Upper lobe of left lung (tissue), 6 donors: ENCODE data around the gene EDN2. TPM values are rescaled to one million over a fixed set of nuclear protein-coding genes. Genes with fewer than 3 reads are reported as not detected.

Experiments used
- ATAC-seq, 2 donors: fragments of 200-7000 bp; cut with Tn5 transposase; one replicate each; pipeline ENCODE4 v1.9.1; 2022; ENCODE audit warnings: mild to moderate bottlenecking in 2 of 2, moderate library complexity in 2 of 2; ENCODE audit not compliant: low FRiP score in 2 of 2
- DNase-seq, 2 donors: peaks; one replicate each; pipeline ENCODE4 v3.0.0-alpha.2; 2019 to 2020
- H3K27ac ChIP-seq, 4 donors: fragments of 200-600 bp; sonication (generic); one replicate each; pipeline ENCODE4 v1.5.1; 2016 to 2019
- H3K27me3 ChIP-seq, 4 donors: fragments of 200-600 bp; sonication (generic); one replicate each; pipeline ENCODE4 v1.5.1; 2017 to 2019
- H3K36me3 ChIP-seq, 4 donors: fragments of 200-600 bp; sonication (generic); one replicate each; pipeline ENCODE4 v1.5.1; 2016 to 2019
- H3K4me1 ChIP-seq, 4 donors: fragments of 200-600 bp; sonication (generic); one replicate each; pipeline ENCODE4 v1.5.1; 2018 to 2019
- H3K4me3 ChIP-seq, 4 donors: fragments of 200-600 bp; sonication (generic); one replicate each; pipeline ENCODE4 v1.5.1; 2017 to 2019; ENCODE audit warnings: mild to moderate bottlenecking in 2 of 4, moderate library complexity in 1 of 4
- H3K9me3 ChIP-seq, 4 donors: fragments of 200-600 bp; sonication (generic); one replicate each; pipeline ENCODE4 v1.5.1; 2018 to 2019
- CTCF ChIP-seq, 6 experiments: fragments of 450-650 bp in 4 of 6; fragments of 200-600 bp in 2 of 6; sonication (generic) in 2 of 6; IDR thresholded peaks; one replicate each; pipeline ENCODE4 v1.5.1; 2016 to 2019; ENCODE audit warnings: antibody characterized with exemption in 6 of 6
- EP300 ChIP-seq, 4 donors: sonication (generic); formaldehyde crosslinking; IDR thresholded peaks; one replicate each; pipeline ENCODE4 v1.5.1; 2017; ENCODE audit warnings: antibody characterized with exemption in 4 of 4, control low read depth in 2 of 4
- POLR2A ChIP-seq, 4 donors: fragments of 450-650 bp; IDR thresholded peaks; one replicate each; pipeline ENCODE4 v1.5.1; 2016 to 2017; ENCODE audit warnings: antibody characterized with exemption in 4 of 4, mild to moderate bottlenecking in 2 of 4
- POLR2AphosphoS5 ChIP-seq, 2 donors: sonication (generic); formaldehyde crosslinking; IDR thresholded peaks; one replicate each; pipeline ENCODE4 v1.5.1; 2017; ENCODE audit warnings: antibody characterized with exemption in 2 of 2
- WGBS, 2 donors: methylation state at CpG; one replicate each; pipeline ENCODE4 v1.1.5; 2017 to 2018; 5-methylcytosine and 5-hydroxymethylcytosine counted together
- total RNA-seq, 6 donors: library from RNA; depleted of rRNA in 4 of 6; stranded (reverse); fragments of >200 nt in 4 of 6; gene quantifications; one replicate each; pipeline versions ENCODE4 v1.1.0 to v1.2.1, GENCODE V29; 2016 to 2021
- donor health status: DM: no; HTN: no; CAD: no; lungs with moderate emphysema.
- donor health status: DM: no; HTN: yes; CAD: no; lungs with severe emphysema.

Gene EDN2
- total RNA-seq, 6 donors from 2014 or later, result 0.49 to 4.0 (median 0.77) TPM; not detected in 3

- no peaks in the 10 kb centered on the region for H3K36me3 ChIP-seq
- TF ChIP-seq POLR2A (IDR thresholded peaks at IDR 0.05) (no peak), EP300 (IDR thresholded peaks at IDR 0.05) (no peak), CTCF (IDR thresholded peaks at IDR 0.05) (no peak), POLR2AphosphoS5 (IDR thresholded peaks at IDR 0.05) (no peak)
- H3K4me3 ChIP-seq, result no peak overlapping the region
- no peaks in the 10 kb centered on the region for H3K27me3 ChIP-seq
- H3K27ac ChIP-seq, result no peak overlapping the region
- DNase-seq, result no peak
- ATAC-seq, result no peak
- H3K4me1 ChIP-seq, result no peaks in the 10 kb centered on the region
- 55 to 60% methylated on average over 9 of the region's 9 CpGs for WGBS, 2 donors
- H3K9me3 ChIP-seq, result peaks cover 4 to 12% (median 9%) of the 10 kb centered on the region in 4 donors
These were observed 37.5 kb downstream of the EDN2 start for GRCh38 chr1:41446851-41447610.

- no peak overlapping the region for H3K27ac ChIP-seq
- no peak for ATAC-seq
- peaks cover 4 to 12% (median 9%) of the 10 kb centered on the region in 4 donors for H3K9me3 ChIP-seq
- no peak for DNase-seq
- TF ChIP-seq CTCF (IDR thresholded peaks at IDR 0.05) (no peak), POLR2A (IDR thresholded peaks at IDR 0.05) (no peak), EP300 (IDR thresholded peaks at IDR 0.05) (no peak), POLR2AphosphoS5 (IDR thresholded peaks at IDR 0.05) (no peak)
- H3K27me3 ChIP-seq, result no peaks in the 10 kb centered on the region
- no peaks in the 10 kb centered on the region for H3K4me1 ChIP-seq
- H3K4me3 ChIP-seq, result no peak overlapping the region
- H3K36me3 ChIP-seq, result no peaks in the 10 kb centered on the region
These were observed 39.7 kb downstream of the EDN2 start for GRCh38 chr1:41444785-41445184.

- no peak overlapping the region for H3K27ac ChIP-seq
- no peaks in the 10 kb centered on the region for H3K36me3 ChIP-seq
- H3K4me3 ChIP-seq, result no peak overlapping the region
- H3K9me3 ChIP-seq, result peaks cover 4 to 12% (median 9%) of the 10 kb centered on the region in 4 donors
- ATAC-seq (no peak), DNase-seq (no peak)
- TF ChIP-seq EP300 (IDR thresholded peaks at IDR 0.05) (no peak), POLR2AphosphoS5 (IDR thresholded peaks at IDR 0.05) (no peak), CTCF (IDR thresholded peaks at IDR 0.05) (no peak), POLR2A (IDR thresholded peaks at IDR 0.05) (no peak)
- no peaks in the 10 kb centered on the region for H3K4me1 ChIP-seq
- 46 to 53% methylated on average over 3 of the region's 3 CpGs for WGBS, 2 donors
- no peaks in the 10 kb centered on the region for H3K27me3 ChIP-seq
These were observed 40.2 kb downstream of the EDN2 start for GRCh38 chr1:41444246-41444645.

GRCh38 chr1:41442697-41443251, 41.7 kb downstream of the EDN2 start:
- Histone ChIP-seq H3K27me3 (no peaks in the 10 kb centered on the region), H3K9me3 (peaks cover 4 to 12% (median 9%) of the 10 kb centered on the region in 4 donors), H3K36me3 (no peaks in the 10 kb centered on the region), H3K4me3 (no peak overlapping the region), H3K4me1 (no peaks in the 10 kb centered on the region), H3K27ac (no peak overlapping the region)
- TF ChIP-seq EP300 (IDR thresholded peaks at IDR 0.05), result no peak
- no peak for TF ChIP-seq CTCF (IDR thresholded peaks at IDR 0.05)
- no peak for TF ChIP-seq POLR2A (IDR thresholded peaks at IDR 0.05)
- no peak for TF ChIP-seq POLR2AphosphoS5 (IDR thresholded peaks at IDR 0.05)
- ATAC-seq (peak in 1 of 2 donors; percentile 47), DNase-seq (no peak)
- 45 to 71% methylated on average over 6 to 7 of the region's 7 CpGs for WGBS, 2 donors
